DMS153 treated with DMSO at 0.1 percent for 48 hours (cell line): ENCODE data around the gene CHST11.

Experiments
- DNase-seq: peaks from one replicate; lab custom pipeline; 2025; ENCODE audit not compliant: unreplicated experiment; lab: John Stamatoyannopoulos, UW

CHST11 gene

DNA sequence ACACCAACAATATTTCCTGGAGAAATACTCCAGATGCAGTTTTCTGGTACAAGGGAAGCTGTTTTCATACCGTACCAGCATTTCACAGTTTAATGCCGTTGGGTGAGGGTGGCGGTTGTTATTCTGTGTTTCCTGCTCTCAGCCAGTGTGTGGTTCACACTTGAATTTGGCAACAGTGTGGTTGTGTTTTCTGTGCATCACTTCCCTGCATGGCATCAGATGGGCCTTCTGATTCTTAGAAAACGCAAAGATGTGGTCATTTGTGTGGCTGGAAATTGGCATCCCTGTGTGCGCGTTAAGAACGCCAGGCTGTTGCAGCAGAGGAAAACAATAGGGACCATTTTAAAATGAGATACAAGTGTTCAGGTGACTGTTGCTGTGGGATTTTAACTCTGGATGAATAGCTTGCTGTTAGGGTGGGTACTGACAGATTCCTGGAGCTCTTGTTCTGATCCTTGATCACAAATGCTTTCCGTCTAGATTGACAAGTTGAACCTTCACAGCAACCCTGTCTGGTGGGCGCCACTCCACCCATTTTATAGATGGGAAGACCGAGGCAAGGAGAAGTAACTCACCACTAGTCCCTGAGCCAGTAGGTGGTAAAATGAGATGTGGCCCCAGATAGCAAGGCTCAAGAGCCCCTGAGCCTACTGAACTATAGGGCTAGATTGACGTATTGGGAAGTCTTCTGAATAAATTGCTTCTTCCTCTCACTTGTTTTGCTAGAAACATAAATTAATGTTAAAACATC is 231.2 kb downstream of the CHST11 start:
- no peak for DNase-seq

DNA sequence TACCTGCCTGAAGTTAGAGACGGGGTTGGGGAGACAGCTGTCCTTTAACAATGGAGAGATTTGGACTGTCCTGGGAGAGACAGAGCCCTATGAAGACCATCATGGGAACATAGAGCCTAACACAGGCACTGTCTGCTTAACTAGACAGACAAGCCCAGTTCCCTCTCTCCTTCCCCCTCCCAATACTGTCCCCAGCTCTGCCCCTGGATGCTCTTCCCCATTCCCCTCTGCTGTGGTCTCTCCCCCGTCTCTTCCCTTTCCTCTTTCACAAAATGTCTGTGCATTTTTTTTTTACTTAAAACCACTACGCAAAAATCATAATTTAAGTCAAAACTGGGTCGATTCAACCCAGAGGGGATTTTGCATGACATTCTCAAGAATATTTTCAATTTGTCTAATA is 232.9 kb downstream of the CHST11 start:
- no peak for DNase-seq

DNA sequence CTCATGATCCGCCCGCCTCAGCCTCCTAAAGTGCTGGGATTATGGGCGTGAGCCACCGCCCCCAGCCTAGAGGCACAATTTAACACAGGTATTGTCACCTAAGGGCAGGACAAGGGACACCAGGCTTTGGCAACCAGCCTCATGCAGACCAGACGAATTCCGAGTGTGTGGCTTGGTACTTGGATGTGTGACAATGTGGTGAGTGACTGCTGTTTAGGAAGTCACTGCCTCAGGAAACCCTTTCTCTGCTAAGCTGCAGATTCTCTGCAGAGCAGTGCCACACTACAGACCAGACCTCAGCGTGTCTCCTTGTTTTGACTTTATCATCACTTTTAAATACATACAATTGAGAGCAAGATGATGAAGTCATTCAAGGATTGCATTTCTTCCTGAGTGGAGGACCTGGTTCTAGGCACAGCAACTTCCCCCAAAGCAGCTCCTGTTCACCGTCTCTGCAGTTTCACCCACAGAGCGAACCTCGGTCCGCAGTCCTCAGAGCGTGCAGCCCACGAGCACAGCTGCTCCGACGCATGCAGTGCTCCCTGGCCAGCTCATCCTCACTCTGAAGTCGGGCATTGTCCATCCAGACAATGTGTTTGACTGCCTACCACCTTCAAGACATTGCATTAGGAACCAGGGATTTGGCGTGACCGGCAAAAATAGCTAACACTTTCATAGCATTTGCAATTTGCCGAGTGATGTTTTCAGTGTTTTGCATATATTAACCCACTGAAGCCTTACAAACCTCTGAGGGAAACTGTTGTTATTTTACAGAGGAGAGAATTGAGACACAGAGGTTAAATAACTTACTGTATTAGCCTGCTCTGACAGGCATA is 235.2 kb downstream of the CHST11 start:
- no peak for DNase-seq

DNA sequence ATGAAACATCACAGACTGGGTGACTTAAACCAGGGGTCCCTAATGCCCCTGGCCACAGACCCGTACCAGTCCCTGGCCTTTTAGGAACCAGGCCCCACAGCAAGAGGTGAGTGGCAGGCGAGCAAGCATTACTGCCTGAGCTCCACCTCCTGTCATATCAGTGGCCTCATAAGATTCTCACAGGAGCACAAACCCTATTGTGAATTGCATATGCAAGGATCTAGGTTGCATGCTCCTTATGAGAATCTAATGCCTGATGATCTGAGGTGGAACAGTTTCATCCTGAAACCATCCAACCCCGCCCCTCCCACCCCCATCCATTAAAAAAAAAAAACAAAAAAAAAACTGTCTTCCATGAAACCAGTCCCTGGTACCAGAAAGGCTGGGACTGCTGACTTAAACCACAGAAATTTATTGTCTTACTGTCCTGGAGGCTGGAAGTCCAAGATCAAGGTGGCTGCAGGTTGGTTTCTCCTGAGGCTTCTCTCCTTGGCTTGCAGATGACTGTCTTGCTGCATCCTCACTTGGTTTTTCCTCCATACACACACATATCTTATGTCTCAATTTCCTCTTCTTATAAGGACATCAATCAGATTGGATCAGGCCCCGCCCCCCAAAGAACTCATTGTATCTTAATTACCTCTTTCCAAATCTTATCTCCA is 235.9 kb downstream of the CHST11 start:
- DNase-seq = no peak

DNA sequence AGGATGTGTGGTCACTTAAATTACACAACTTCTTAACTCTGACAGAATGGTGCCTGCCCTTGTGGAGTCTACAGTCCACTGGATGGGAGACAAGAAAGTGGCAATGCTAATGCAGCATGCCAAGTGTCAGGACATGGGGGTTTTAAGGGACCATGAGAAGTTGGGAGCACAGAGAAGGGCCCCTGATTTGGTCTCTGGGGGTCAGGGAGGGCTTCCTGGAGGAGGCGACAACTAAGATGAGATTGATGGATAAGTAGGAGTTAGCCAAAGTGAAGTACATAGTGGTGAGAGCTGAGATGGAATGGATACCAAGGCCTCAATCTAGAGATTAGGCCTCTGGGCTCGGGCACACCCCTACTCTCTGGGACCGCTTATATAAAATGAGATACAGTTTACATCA is 236.7 kb downstream of the CHST11 start:
- no peak for DNase-seq

DNA sequence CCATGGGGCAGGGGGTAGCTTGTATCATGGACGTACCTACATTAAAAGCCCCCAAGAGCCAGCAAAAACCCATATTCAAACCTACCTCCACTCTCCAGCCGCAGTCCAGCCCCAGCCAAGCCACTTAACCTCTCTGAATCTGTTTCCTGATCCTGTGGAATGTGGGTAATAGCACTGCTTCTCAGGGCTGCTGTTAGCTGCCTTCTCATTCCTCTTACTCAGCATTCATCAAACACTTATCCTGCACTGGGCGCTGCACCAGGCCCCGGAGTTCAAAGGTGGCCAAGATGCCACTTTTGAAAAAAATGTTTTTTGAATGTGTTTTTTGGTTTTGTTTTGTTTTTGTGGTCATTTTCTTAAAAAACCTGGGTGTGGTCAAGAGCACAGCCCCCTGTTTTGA is 237.4 kb downstream of the CHST11 start:
- no peak for DNase-seq

DNA sequence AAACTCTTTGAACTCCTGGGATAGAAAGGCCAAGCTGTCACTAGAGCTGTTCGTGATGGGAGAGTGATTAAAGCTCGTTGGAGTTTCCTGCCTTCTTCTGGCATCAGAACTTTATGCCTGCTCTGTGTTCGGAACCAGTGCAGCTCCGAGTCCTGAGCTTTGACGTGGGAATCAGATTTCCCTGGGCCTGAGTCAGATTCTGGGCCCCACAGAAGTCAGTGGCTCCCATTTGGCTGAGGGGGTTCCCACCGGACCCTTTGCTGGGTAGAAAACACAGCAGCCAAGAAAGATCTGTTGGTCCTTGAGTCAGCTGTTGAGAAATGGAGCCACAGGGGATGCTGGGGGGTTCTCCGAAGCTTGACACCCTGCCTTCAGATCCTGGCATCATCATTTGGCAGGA is 238.0 kb downstream of the CHST11 start:
- DNase-seq = no peak

DNA sequence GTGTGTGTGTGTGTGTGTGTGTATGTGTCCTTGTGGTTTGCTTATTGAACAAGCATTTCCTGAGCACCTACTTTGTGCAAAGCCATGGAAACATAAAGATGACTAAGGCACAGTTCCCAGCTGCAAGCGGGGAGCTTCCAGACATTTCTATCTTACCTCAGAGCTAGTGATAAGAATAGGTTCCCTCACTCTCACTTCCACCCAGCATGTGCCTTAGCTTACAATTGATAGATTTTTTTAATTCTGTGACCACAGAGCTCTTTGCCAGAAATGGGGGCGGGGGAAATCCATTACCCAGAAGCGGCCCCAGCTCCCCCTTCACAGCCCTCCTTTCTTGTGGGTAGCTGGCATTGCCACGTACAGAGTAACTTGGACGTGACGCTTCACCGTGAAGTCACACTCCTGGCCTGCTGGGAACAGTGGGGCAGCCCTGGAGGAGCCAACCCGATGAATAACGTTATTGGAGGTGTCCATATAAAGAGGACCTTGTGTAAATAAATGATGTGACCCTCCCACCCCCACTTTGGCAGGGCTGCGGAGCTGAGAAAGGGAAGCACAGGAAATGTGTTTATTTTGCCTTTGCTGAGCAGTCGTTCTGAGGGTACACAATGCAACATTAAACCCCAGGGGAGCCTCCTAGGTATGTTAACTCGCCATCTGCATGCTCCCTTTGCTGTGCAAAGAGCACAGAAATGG is 238.9 kb downstream of the CHST11 start:
- peak; percentile 78 for DNase-seq

DNA sequence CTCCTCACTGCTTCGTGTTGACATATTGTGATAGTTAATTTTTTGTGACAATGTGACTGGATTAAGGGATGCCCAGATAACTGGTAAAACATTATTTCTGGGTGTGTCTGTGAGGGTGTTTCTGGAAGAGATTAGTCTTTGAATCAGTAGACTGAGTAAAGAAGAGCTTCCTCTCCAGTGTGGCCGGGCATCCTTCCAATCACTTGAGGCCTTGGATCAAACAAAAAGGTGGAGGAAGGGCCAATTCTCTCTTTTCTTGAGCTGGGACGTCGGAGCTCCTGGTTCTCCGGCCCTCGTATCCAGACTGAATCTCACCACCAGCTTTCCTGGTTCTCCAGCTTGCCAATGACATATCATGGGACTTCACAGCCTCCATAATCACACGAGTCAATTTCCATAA is 240.4 kb downstream of the CHST11 start:
- no peak for DNase-seq

DNA sequence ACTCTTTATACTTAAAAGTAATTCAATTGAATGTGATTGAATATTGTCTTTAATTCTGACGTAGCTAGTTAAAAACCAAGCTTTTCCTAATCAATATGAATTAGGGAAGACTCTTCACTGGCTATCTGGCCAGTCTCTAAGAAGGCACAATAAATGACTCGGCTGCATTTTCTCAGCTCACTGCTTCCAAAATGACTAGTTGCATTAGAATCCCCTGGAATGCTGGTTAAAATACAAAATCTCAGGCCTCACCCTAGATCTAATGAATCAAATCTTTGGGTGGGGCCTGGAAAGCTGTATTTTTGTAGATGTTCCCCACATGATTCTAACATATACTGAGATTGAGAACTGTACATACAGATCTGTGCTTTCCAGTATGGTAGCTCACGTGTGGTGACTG is 242.1 kb downstream of the CHST11 start:
- no peak for DNase-seq

DNA sequence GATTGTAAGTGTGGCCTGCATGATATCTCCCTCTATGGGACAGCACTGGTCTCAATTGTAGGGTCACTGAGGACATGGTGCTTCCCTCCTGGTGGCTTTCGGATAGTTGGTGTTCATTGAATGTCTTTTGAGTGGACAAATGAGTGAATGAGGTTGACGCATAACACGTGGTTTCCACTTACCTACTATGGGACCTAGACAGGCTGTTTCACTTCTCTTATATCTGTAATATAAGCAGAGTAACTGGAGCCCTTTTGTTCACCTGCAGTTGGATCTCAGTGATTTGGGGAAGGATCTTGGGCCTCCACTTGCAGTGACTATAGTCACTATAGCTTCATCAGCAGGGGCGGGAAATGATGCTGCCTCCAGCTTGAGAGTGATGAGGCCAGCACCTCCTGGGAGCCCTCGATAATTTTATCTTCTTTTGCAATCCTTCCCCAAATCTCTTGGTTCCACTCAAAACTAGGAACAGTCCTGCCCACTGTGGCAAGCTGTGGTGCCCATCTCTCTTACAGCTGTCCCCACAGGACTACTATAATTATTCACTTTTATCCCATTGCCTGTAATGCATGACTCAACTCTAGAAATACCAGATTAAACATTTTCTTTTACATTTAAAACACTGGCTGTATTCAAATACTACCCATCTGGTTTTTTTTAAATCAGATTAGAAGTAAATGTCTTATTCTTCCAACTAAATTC is 242.9 kb downstream of the CHST11 start:
- no peak for DNase-seq

DNA sequence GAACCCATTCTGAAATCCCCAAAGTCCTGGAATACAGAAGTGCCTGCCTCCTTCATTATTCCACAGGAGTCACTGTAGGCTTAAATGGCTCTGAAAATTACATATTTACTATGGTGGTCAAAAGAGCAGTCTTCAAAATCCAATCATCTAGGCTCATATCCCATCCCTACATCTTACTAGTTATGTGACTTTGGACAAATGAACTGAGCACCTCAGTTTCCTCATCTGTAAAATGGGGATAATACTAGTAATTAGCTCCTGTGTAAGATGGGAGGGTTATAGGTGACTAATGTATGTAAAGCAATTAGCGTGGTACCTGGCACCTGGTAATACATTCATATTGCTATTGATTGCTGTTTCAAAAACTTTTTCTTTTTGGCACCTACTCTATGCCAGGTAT is 243.6 kb downstream of the CHST11 start:
- no peak for DNase-seq

DNA sequence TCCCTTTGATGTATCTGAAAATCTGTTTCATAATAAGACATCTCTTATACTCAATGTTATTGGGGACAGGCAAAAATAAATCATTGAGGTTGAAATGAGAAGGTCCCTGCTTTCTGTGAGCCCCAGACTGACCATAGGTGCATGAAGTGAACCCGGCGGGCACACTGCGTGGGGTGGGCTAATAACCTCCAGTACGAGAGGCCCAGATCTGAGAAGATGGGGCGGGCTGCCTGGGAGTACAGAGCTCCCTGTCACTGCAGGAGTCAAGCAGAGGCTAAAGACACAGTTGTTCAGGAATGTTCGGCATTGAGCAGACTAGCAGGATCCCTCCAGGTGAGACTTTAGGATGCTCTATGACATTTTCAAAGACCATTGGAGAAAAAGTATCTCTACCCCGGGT is 244.6 kb downstream of the CHST11 start:
- no peak for DNase-seq

DNA sequence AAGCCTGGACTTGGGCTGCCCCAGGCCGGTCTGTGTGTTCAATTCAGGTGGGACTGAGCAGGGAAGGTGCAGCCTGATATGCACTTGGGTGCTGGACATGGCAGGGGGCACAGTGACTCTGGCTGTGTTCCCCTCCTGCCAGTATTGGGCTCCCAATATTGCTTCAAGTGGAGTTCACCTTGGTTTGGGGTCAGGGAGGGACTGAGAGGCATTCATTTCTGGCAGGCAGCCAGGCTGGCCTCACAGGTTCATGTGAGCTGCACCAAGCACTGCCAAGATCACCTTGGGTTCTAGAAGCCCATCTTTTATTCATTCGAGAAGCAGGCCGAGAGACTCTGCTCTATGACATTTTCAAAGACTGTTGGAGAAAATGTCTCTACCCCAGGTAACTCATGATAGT is 245.0 kb downstream of the CHST11 start:
- DNase-seq = no peak

DNA sequence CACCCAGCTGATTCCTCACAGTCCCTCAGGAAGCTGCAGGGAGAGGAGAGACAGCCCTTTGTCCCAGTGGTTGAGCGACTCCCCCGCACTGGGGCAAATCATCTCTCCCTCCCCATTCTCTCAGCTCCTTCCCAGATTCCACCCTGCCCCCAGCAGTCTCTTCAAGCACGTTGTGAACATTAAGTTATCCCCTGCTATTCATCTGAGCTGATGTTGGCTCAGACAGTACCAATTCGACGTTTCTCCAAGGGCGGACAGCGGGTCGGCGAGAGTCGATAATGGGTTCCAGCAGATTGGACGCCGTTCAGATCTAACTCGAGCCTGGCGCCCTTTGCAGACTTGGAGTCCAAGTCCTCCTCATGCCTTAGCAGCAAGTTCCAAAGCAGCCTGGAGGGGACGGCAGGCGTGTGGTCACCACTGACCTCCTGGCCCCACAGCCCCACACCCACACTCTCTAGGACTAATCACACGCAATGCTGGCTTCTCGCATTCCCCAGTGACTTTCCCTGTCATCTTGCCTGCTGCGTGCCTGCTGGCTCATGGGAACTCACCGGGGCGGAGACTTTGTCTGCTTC is 245.9 kb downstream of the CHST11 start:
- DNase-seq = no peak

DNA sequence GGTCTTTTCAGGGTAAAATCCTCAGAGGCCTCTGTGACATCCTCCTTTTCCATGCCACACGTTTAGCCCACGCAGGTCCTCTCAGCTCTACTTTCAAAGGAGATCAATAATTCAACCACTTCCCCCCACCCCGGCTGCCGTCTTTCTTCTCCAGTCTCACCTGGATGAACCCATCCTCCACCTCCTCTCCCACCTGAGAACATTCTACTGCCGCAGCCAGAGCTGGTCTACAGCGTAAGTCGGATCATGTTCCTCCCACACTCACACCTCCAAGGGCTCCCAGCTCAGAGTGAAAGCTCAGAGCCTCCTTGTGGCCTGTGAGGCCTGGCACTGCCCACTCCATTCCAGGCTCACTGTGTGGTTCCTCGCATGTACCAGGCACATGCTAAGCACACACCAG is 246.6 kb downstream of the CHST11 start:
- no peak for DNase-seq

DNA sequence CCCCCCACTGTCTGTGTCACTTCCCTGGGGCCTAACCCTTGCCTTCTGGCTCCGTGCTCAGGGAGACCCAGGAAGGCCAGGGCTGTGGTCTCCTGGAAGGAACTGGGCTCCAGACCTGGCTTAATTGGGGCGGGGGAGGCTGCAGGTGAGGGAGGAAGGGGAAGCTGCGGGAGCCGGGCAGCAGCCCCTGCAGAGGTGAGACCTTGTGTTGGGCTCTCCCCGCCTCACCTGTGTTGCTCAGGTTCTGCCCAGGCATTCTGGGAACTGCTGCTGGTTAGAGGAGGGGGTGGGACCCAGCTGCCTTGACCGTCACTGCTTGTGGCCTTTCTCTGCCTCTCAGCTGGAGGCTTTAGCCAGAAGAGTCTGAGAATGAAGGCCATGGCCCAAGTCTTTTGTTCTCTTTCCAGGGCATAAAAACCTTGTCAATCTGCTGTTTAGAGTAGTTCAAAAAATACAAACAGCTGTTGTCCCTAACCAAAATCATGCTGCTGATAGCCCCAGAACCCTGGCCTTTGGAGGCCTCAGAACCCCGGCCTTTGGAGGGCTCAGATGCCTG is 247.6 kb downstream of the CHST11 start:
- DNase-seq = no peak

DNA sequence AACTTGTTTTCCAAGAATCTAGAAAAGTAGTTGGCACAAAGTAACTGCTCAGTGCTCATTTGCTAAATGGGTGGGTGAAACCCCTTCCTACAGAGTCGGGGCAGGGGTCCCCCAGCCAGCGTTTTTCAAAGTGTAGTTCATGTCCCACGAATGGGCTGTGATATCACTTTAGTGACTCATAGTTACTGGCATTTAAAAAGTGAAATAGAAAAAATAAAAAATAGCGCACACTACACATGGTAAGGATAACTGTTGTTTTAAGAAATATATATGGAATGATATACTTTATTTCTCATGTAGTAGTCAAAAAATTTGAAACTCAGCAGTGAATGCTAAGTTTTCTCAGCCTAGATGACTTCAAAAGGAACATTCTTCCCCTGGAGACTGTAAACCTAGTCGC is 250.4 kb downstream of the CHST11 start:
- no peak for DNase-seq

DNA sequence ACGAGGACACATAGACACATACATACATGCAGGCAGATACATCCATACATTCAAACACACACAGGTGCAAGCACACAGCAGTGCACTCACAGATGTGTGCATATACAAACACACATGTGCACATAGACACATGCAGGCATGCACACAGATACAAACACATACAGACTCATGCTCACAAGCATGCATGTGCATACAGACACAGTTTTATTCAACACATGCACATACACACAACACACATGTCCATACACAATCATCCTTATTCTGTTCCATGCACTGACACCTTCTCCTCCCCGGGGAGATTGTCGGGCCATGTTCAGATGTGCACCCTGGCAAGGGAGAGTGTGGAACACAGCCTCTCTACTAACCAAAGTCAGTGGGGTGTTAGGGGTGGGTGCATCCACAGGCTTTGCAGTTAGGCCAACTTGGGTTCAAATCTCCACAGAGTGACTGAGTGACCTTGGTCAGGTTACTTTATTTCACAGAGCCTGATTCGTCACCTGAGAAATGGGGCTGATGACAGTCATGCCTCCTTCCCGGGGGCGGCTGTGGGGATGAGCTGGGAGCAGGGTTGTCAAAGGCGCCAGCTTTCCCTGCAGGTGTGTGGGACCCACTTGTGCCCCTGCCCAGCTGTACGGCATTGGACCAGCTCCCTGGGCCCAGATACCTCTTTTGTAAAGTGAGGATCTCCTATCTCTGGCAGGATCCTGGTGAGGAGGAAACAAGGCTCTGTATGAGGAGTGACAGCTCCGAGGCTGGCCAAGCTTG is 251.2 kb downstream of the CHST11 start:
- DNase-seq = no peak
